Esophagus muscularis mucosa (tissue), 4 donors: ENCODE data around the gene GNPTAB. TPM values are rescaled to one million over a fixed set of nuclear protein-coding genes. Genes with fewer than 3 reads are reported as not detected.

Experiments
- DNase-seq: peaks from one replicate; pipeline ENCODE4 v3.0.0-alpha.2; 2017; ENCODE audit errors: extremely low spot score
- H3K27ac ChIP-seq, 4 donors: fragments of 200-600 bp; sonication (generic); replicated peaks in 1 of 4; 1 replicate in 3 of 4; 2 replicates in 1 of 4; pipeline ENCODE4 v1.5.1; 2016 to 2019; ENCODE audit warnings: mild to moderate bottlenecking in 1 of 4
- H3K27me3 ChIP-seq, 4 donors: fragments of 200-600 bp; sonication (generic); one replicate each; pipeline versions ENCODE4 v1.5.1 to v1.6.0; 2016 to 2019
- H3K36me3 ChIP-seq, 4 donors: fragments of 200-600 bp; sonication (generic); one replicate each; pipeline ENCODE4 v1.5.1; 2016 to 2019
- H3K4me1 ChIP-seq, 4 donors: fragments of 200-600 bp; sonication (generic); one replicate each; pipeline ENCODE4 v1.5.1; 2016 to 2019
- H3K4me3 ChIP-seq, 4 donors: fragments of 200-600 bp; sonication (generic); 1 replicate in 2 of 4; 2 replicates in 2 of 4; pipeline ENCODE4 v1.5.1; 2016 to 2019; ENCODE audit warnings: mild to moderate bottlenecking in 4 of 4, moderate library complexity in 1 of 4
- H3K9me3 ChIP-seq, 4 donors: fragments of 200-600 bp; sonication (generic); 1 replicate in 3 of 4; 2 replicates in 1 of 4; pipeline ENCODE4 v1.5.1; 2016 to 2019
- EP300 ChIP-seq: sonication (generic); formaldehyde crosslinking; IDR thresholded peaks from one replicate; pipeline ENCODE4 v1.6.1; 2017; ENCODE audit warnings: antibody characterized with exemption
- POLR2A ChIP-seq: fragments of 450-650 bp; IDR thresholded peaks from one replicate; pipeline ENCODE4 v1.6.1; 2017; ENCODE audit warnings: antibody characterized with exemption, moderate library complexity, mild to moderate bottlenecking, low read depth
- POLR2AphosphoS5 ChIP-seq, 2 donors: sonication (generic); formaldehyde crosslinking; IDR thresholded peaks; one replicate each; pipeline ENCODE4 v1.6.1; 2017; ENCODE audit warnings: antibody characterized with exemption in 2 of 2
- WGBS: methylation state at CpG from one replicate; pipeline ENCODE4 v1.1.5; 2018; 5-methylcytosine and 5-hydroxymethylcytosine counted together
- intact Hi-C: fragments of 100-400 bp; cut with DNase I; formaldehyde crosslinking; loops from one replicate; pipeline ENCODE4 v1.15.1; 2023
- total RNA-seq, 4 donors: library from RNA; depleted of rRNA; stranded (reverse); fragments of >200 nt; gene quantifications; one replicate each; pipeline versions ENCODE4 v1.1.0 to v1.2.1, GENCODE V29; 2016
- TF ChIP-seq, protein P1 (sequence below), 3 experiments: fragments of 200-600 bp in 2 of 3; fragments of 450-650 bp in 1 of 3; sonication (generic) in 2 of 3; IDR thresholded peaks; one replicate each; pipeline ENCODE4 v1.5.1; 2017 to 2019; ENCODE audit warnings: antibody characterized with exemption in 3 of 3, mild to moderate bottlenecking in 2 of 3, moderate library complexity in 1 of 3

The GNPTAB gene
- total RNA-seq, 4 donors from 2014 or later = 30.5 to 37.0 (median 32.1) TPM

DNA sequence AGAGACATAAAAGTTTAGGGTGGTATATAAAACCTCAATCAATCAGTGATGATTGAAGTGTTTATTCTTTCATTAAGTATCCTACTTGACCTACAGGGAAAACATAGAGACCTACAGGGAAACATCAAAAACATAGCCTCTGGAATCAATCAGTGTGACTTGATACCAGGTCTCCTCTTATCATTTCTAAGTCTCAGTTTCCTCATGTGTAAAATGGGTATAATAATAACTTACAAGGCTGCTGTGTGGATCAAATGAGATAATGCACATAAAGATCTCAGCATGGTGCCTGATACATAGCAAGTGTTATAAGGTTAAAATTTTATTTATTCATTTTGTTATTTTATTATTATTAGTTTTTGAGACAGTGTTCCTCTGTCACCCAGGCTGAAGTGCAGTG lies 22.2 kb upstream of the GNPTAB start:
- DNase-seq = no peak
- Histone ChIP-seq H3K36me3 (no peaks in the 10 kb centered on the region), H3K4me1 (peaks cover 0 to 14% (median 4%) of the 10 kb centered on the region in 4 donors), H3K4me3 (no peak overlapping the region), H3K27me3 (no peaks in the 10 kb centered on the region), H3K9me3 (no peaks in the 10 kb centered on the region), H3K27ac (no peak overlapping the region)
- intact Hi-C loops = no loop called here
- TF ChIP-seq, protein P1, sequence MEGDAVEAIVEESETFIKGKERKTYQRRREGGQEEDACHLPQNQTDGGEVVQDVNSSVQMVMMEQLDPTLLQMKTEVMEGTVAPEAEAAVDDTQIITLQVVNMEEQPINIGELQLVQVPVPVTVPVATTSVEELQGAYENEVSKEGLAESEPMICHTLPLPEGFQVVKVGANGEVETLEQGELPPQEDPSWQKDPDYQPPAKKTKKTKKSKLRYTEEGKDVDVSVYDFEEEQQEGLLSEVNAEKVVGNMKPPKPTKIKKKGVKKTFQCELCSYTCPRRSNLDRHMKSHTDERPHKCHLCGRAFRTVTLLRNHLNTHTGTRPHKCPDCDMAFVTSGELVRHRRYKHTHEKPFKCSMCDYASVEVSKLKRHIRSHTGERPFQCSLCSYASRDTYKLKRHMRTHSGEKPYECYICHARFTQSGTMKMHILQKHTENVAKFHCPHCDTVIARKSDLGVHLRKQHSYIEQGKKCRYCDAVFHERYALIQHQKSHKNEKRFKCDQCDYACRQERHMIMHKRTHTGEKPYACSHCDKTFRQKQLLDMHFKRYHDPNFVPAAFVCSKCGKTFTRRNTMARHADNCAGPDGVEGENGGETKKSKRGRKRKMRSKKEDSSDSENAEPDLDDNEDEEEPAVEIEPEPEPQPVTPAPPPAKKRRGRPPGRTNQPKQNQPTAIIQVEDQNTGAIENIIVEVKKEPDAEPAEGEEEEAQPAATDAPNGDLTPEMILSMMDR (IDR thresholded peaks at IDR 0.05) = no peak
- TF ChIP-seq EP300 (no peak), POLR2A (no peak), POLR2AphosphoS5 (IDR thresholded peaks at IDR 0.05) (no peak)

GRCh38 chr12:101850199-101850598 lies 19.4 kb upstream of the GNPTAB start:
- no peak for DNase-seq
- Histone ChIP-seq H3K27ac (no peak overlapping the region), H3K4me1 (peaks cover 0 to 3% (median 0%) of the 10 kb centered on the region in 4 donors), H3K27me3 (no peaks in the 10 kb centered on the region), H3K9me3 (no peaks in the 10 kb centered on the region), H3K4me3 (no peak overlapping the region), H3K36me3 (no peaks in the 10 kb centered on the region)
- WGBS = 89% methylated on average over 1 of the region's 1 CpG
- no peak for TF ChIP-seq EP300
- TF ChIP-seq, protein P1 (IDR thresholded peaks at IDR 0.05) = no peak
- TF ChIP-seq POLR2A = no peak
- no peak for TF ChIP-seq POLR2AphosphoS5 (IDR thresholded peaks at IDR 0.05)
- intact Hi-C loops = no loop called here

GRCh38 chr12:101847325-101847724 lies 16.6 kb upstream of the GNPTAB start:
- WGBS = 74% methylated on average over 5 of the region's 5 CpGs
- TF ChIP-seq POLR2AphosphoS5 (IDR thresholded peaks at IDR 0.05) (no peak), POLR2A (no peak), EP300 (no peak)
- TF ChIP-seq, protein P1 (IDR thresholded peaks at IDR 0.05) = no peak
- no peaks in the 10 kb centered on the region for H3K9me3 ChIP-seq
- no peak overlapping the region for H3K4me3 ChIP-seq
- DNase-seq = no peak
- intact Hi-C loops = loop anchor here (10.0 kb wide), 1 partner anchor 433 kb away; no protein-coding TSS in a partner anchor
- H3K27me3 ChIP-seq = no peaks in the 10 kb centered on the region
- H3K27ac ChIP-seq = no peak overlapping the region
- H3K36me3 ChIP-seq = no peaks in the 10 kb centered on the region
- no peaks in the 10 kb centered on the region for H3K4me1 ChIP-seq

GRCh38 chr12:101845137-101845711 lies 14.5 kb upstream of the GNPTAB start:
- H3K36me3 ChIP-seq = no peaks in the 10 kb centered on the region

More at GRCh38 chr12:101845137-101845711, 14.5 kb upstream of the GNPTAB start:
- H3K4me1 ChIP-seq = no peaks in the 10 kb centered on the region
- H3K27ac ChIP-seq = no peak overlapping the region
- WGBS = 64% methylated on average over 5 of the region's 5 CpGs
- DNase-seq = no peak
- H3K27me3 ChIP-seq = no peaks in the 10 kb centered on the region
- intact Hi-C loops = loop anchor here (10.0 kb wide), 1 partner anchor 430 kb away; no protein-coding TSS in a partner anchor
- no peaks in the 10 kb centered on the region for H3K9me3 ChIP-seq
- TF ChIP-seq POLR2AphosphoS5 (IDR thresholded peaks at IDR 0.05) = no peak
- TF ChIP-seq, protein P1 (IDR thresholded peaks at IDR 0.05) = no peak
- no peak for TF ChIP-seq EP300
- TF ChIP-seq POLR2A = no peak
- no peak overlapping the region for H3K4me3 ChIP-seq
